Heart left ventricle (tissue), 13 donors: ENCODE results near the gene UBL5.

Experiments
- POLR2A ChIP-seq, 2 donors: fragments of 450-650 bp; IDR thresholded peaks; one replicate each; pipeline ENCODE4 v1.6.1; 2017; ENCODE audit warnings: antibody characterized with exemption in 2 of 2, mild to moderate bottlenecking in 2 of 2, moderate library complexity in 2 of 2
- TF ChIP-seq, protein P1 (sequence below), 12 donors: fragments of 200-600 bp; sonication (generic) in 4 of 12; IDR thresholded peaks; one replicate each; pipeline versions ENCODE4 v1.5.0 to v1.8.0; 2018 to 2022; ENCODE audit warnings: antibody characterized with exemption in 12 of 12, mild to moderate bottlenecking in 5 of 12
- donor health status: ischemic (EF 13 %, LVEDD 7.1; RV severe dilation, severe dysfunction).
- donor health status: DM: no; HTN: yes; CAD: no.
- donor health status: DM: no; HTN: no; CAD: no.
- donor health status: ischemic (EF 25% LVEDD 6.9; RV normal size, moderate dysfunction).
- donor health status: ischemic (EF 25% LVEDD 5.7; RV mildly dilated, moderate dysfunction).
- donor health status: ischemic (EF 35%, LVEDD 5.7; RV mildly dilated, moderate dysfunction).
- donor health status: nonischemic (EF 11% LVEDD 7.7; RV severe dilation, severe dysfunction).
- donor health status: DM: yes; HTN: yes; CAD: no.
- donor health status: PGD.
- donor health status: ischemic (EF 29% LVEDD 5.4; RV normal size, mild dysfunction).
- donor health status: nonischemic (EF 23%, LVEDD 6.1; RV moderate dilation, normal function).

DNA sequence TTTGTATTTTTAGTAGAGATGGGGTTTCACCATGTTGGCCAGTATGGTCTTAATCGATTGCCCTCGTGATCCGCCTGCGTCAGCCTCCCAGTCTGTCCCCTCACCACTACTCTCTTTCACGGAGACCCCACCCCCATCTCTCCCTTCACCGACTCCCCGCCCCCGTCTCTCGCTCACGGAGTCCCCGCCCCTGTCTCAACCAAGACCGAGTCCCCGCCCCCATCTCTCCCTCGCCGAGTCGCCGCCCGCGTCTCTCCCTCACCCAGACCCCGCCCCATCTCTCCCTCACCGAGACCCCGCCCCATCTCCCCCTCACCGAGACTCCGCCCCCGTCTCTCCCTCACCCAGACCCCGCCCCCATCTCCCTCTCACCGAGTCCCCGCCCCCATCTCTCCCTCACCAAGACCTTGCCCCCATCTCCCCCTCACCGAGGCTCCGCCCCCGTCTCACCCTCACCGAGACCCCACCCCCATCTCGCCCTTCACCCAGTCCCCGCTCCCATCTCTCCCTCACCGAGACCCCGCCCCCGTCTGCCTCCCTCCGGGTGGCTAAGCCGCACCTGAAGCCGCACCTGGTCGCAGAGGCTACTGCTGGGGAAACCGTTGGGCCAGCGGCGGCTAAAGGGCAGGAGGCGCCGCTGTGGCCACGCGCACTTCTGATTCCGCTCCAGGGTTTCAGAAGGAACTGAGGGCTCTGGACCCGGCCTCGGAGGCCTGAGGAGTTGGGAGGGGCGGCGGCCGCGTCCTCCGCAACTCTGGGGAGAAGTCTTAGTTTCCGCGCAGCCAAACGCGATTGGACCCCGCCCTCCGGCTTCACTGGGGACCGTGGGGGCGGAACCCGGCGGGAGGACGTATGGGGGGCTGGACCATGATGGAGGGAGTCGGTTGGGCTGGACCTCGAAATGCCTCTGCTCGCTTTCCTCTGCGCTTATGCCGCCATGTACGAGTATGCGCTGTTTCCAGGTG lies 42.1 kb upstream of the UBL5 start:
- TF ChIP-seq, protein P1, sequence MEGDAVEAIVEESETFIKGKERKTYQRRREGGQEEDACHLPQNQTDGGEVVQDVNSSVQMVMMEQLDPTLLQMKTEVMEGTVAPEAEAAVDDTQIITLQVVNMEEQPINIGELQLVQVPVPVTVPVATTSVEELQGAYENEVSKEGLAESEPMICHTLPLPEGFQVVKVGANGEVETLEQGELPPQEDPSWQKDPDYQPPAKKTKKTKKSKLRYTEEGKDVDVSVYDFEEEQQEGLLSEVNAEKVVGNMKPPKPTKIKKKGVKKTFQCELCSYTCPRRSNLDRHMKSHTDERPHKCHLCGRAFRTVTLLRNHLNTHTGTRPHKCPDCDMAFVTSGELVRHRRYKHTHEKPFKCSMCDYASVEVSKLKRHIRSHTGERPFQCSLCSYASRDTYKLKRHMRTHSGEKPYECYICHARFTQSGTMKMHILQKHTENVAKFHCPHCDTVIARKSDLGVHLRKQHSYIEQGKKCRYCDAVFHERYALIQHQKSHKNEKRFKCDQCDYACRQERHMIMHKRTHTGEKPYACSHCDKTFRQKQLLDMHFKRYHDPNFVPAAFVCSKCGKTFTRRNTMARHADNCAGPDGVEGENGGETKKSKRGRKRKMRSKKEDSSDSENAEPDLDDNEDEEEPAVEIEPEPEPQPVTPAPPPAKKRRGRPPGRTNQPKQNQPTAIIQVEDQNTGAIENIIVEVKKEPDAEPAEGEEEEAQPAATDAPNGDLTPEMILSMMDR (IDR thresholded peaks at IDR 0.05), result no peak
- peak in 1 of 2 donors; percentile 87 for TF ChIP-seq POLR2A (IDR thresholded peaks at IDR 0.05)
